GM21526 (cell line): ENCODE results near the gene DNAH10.

Experiments used
- ATAC-seq: cut with Tn5 transposase; IDR thresholded peaks from one replicate; pipeline ENCODE4 v1.9.1; 2021; ENCODE audit warnings: moderate library complexity; ENCODE audit not compliant: unreplicated experiment, low FRiP score

Gene DNAH10

DNA sequence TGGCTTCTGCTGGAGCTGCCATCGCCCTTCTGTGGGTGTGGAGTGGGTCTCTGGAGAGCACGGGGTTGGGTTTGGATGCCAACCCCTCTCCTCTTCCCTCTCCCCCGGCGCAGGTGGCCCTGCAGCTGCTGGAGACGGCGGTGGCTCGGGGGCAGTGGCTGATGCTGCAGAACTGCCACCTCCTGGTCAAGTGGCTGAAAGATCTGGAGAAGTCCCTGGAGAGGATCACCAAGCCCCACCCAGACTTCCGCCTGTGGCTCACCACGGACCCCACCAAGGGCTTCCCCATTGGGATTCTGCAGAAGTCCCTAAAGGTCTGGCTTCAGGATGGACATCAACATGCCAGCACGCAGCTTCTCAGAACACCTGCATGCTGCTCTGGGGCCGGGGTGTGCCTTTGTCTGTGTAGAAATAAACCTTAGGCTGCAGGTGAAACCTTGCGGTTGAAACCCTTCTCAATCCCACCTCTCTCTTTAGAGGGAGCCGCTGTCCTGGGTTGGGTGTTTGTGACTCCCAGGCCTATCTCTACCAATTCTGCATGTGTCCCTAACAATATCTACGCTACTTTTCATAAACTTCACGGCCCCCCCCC is 166.3 kb downstream of the DNAH10 start:
- no peak for ATAC-seq

DNA sequence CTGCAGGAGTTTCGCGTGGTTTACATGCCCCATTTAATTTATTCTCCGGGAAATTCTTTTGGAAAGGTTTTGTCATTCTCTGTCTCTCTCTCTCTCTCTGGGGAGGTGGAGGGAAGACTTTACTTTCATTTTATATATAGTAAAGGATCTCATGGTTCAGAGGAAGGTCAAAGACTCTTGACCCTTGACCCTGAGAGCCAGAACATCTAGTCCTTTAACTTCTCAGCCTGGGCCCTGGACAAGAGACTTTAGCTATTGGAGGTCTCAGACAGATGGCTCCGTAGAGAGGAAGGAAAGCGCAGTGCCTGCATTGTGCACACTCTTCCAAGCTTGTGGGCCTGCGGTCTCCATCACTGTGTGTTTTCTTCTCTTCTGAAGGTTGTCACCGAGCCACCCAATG is 166.8 kb downstream of the DNAH10 start:
- ATAC-seq: no peak

DNA sequence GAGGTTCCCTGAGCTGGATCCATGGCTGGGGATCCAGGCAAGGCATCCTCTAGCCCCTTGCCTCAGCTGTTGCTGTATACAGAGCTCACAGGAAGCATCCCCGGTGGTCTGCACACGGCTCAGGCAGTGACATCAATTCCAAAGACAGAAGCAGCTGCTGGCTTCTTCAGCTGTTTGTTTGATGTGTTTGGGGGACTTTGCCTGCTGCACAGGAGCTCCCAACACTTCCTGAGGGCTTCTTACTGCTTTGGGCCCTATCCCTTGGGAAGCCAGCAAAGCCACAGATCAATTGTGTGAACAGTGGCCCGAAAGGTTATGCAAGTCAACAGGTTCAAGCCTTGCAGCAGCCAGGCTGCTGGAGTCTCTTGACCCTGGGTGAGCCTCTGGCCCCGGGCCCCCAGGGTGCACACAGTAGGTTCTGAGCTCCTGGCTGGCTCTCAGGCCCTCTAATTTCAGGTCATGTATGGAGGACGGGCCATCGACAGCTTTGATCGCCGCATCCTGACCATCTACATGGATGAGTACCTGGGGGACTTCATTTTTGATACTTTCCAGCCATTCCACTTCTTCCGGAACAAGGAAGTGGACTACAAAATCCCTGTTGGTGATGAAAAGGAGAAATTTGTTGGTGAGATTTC is 168.0 kb downstream of the DNAH10 start:
- no peak for ATAC-seq

DNA sequence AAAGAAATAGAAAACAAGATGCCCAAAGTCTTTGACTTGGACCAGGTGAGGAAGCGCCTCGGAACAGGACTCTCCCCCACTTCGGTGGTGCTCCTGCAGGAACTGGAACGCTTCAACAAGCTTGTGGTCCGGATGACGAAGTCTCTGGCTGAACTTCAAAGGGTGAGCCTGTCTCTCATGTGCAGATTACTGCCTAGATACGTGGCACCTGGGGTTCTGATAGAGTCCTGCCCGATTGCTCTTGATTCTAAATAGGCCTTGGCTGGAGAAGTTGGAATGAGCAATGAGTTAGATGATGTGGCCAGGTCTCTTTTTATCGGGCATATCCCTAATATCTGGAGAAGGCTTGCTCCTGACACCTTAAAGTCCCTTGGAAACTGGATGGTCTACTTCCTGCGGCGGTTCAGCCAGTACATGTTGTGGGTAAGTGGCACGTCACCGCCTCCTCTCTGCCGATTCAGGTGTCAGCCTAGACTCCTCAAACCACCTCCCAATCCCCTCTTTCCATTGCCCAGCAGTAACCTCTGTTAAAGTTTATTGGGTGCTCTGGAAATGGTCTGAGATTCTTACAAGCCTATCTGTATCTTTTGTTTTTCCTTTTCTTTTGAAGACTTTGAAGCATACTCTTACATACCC is 169.7 kb downstream of the DNAH10 start:
- no peak for ATAC-seq

DNA sequence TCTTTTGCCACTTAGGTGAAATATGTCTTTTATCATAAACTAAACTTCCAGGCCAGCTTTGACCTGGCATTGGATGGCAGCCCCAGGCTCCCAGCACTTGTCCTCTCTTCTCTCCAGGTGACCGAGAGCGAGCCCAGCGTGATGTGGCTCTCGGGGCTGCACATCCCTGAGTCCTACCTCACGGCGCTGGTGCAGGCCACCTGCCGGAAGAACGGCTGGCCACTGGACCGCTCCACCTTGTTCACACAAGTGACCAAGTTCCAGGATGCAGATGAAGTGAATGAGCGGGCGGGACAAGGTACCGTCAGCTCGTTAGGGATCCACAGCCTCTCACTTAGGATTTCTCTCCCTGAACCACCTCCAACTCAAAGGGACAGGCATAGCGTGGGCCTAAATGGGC is 171.1 kb downstream of the DNAH10 start:
- ATAC-seq: no peak

DNA sequence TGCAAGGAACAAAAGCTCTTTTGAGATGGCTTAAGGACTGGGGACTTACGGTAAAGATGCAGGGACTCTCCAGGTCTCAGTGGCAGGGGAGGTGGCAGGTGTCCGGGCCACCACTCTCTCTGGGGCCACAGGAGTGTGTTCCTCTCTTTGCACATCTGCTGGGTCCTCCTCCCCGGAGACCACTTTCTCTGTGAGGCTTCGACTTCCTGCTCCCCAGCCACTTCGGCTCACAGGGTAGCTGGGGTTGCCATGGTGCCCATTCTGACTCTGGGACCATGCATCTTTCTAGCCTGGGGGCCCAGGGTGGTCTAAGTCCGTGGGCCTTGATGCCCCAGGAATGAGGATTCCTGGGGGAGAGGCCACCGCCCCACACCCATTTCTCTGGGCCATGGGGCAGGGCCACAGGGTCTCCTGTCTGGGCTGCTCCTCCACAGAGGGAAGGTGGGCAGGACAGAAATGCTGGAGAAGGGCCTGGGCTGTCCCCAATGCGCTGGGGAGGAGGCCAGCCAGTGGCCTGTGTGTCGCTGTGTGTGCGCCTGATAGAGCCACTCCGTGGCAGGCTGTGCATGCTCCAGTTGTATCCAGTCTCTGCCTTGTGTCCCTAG is 172.0 kb downstream of the DNAH10 start:
- ATAC-seq: no peak

DNA sequence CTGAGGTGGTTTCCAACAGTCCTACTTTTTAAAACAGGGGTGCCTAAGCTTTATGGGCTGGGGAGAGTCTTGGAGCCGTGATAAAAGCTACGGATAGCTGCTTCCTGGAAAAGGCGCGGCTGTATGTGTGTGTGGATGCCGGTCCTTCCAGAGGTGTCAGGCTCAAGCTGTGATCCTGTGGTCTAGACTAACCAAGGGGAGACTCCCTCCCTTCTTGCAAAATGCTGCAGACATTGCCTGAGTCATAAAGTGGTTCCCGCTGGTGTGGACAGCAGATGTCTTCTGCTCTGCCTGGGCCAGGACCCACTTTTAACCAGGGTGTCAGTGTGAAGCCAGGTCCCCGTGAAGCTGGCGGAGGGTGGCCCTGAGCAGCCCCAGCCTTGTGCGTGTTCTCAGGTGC is 172.7 kb downstream of the DNAH10 start:
- no peak for ATAC-seq

DNA sequence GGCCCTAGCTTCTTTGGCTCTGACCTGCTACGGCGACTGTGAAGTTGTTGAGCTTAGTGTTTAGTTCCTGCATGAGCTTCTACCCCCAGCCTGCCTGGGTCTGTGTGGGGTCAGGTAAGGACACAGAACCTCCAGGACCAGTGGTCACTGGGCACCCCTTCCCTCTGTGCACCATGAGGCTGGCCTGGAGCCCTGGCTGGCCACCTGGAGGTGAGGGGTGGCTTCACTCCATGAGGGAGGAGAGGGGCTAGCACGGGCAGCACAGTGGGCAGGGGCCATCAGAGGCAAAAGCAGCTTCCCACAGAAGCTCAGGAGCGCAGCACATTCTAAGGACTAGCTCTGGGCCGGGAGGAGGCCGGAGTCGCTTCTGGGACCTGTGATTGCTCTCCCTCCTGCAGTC is 173.9 kb downstream of the DNAH10 start:
- no peak for ATAC-seq

DNA sequence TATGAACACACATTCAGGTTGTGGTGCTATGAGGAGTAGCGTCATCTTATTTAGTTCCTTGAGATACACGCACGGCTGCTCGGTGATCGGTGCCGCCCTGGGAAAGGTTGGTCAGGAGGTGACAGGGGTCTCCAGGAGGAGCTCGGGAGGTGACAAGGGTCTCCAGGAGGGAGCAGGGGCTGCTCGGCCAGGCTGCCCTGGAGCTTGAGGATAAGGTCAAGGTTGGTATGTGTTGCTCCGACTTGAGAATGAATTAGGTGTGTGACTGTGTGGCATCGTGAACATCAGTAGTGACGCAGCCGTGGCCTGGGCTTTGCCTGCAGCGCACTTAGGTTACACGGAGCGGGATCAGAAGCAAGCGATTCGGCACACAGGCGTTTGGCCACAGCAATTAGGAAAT is 174.4 kb downstream of the DNAH10 start:
- no peak for ATAC-seq

DNA sequence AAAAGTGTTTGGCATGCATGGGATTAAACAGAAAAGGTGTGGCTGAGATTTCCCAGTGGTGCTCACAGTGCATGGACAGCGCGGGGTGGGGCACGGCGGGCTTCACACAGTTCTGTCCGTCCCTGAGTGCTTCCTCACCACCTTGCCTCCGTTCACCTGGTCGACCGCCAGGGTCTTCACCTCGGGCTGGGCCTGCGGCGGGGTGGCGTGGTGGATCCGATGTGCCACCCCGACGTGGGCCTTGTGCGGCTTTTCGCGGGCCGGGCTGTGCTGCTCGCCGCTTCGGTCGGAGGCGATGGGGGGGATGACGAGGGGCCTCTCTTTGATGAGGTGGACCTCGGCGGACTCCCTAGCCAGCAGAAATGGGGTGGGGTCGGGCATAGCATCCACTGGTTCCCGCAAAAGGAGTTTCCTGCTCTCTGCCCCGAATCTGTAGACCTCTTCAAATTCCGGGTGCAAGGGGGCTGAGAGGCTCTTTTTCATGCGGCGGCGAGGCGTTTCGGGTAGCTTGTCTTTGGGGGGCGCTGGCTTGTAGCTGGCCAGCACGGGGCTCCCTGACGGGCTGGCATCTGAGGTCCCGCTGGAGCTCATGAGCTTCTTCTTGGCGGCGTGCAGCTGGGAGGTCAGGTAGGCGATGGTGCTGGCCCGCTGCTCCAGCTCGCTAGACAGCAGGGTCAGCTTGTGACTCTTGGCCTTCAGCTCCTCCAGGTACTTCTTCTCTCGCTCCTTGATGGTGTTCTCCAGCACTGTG is 175.0 kb downstream of the DNAH10 start:
- ATAC-seq: no peak

DNA sequence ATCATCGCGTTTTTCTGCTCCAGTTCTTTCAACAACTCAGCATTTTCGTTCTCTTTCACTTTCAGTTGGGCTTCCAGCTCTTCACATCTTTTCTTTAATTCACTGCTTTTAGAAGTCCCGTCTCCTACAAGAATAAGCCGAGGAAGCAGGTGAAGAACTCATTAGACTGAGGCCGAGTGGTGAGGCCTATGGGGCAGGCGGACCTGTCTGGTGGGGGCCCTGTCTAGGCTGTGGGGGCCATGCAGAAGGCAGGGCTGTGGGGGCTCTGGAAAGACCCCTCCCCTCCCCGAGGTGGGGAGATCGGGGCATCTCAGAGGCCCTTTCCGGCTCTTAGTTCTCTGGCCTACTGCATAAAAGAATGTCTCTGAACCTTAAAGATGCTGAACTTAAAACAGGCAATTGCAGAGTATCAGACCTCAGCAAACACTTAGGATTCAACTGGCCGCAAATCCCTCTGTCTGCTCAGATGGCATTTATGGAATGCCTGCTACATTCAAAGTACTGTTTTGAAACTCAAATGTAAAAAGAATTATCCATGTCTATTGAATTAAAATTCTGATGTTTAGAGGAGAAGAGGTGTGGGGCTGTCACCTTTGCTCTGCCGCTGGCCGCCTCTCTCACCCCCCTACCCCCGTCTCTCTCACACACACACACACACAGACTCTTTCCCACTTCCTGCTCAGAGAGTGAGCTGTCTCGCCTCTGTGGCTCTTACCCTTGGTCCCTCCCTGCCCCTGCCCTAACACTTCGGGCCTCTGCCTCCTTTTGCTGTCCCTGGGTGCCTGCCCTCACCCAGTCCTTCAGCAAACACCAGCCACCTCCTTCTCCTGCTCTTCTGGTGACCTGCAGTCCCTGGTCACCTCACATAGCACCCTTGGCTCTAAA is 175.8 kb downstream of the DNAH10 start:
- no peak for ATAC-seq

DNA sequence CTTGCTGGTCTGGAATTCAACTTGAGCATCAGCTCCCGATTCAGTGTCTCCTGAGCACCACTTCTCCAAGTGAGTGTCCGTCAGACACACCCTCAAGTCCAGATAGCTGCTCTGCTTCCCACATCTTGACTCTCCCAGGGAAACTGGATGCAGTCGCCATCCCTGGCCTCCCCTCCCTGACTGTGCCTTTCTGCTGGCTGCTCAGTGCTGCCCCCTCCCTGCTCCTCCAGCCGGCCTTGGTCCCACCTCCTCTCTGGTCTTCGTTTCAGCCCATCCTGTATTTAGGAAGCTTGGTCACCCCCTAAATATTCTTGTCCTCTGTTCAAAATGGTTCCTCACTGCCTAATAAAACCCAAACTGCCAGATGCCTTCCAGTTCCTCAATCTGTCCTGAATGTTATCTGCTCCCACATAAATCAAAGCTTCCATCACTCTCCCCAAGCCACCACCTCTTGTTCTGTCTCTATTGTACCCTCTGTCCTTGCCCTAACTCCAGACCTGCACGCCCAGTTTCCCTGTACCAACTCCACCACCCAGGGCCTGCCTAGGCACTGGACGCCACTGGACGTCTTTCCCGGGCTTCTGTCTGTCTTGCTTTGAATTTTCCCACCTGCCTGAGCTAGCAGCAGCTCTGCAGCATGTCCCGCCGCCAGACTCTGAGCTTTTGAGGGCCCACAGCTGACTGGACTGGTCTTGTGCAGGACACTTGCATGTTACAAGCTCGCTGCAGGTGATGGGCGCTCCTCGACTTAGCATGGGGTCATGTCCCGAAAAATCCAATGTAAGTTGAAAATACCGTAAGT is 176.8 kb downstream of the DNAH10 start:
- no peak for ATAC-seq

DNA sequence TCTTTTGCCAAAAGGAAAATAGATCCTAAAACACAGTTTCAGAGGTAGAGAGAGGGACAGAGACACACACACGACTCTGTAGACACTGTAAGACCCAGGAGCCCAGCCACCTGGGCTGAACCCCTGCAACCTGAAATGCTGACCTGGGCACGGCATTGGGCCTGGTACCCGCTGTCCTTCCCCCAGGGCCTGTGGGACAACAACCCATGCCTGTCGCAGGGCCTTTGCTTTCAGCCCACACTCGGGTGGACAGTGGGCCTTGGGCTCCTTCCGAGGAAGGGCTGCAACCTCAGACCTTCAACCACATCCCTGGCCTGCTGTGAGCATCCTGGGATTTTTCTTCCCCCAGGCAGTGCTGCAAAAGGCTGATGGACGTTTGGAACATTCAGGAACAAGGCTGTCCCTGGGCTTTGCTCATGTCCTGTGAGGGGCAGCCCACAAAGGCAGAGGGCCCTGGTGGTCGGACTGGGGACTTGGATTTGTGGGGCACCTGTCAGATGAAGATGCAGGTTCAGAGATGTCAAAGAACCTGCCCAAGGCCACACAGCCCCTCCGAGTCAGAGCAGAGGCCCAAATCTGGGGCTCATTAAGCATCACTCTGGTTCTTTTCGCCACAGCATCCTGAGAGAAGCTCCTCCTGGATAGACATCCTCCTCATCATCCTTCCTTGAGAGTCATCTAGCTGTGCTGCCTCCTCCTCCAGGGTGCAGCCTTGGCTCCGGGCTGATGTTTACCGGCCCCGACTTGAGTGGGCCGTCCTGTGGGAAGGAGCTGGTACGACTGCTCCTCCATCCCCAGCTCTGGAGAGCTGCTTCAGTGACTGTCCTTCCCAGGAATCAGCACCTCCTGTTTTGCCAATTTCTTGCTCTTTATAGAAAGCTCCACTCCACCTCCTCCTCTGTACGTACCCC is 177.9 kb downstream of the DNAH10 start:
- no peak for ATAC-seq

DNA sequence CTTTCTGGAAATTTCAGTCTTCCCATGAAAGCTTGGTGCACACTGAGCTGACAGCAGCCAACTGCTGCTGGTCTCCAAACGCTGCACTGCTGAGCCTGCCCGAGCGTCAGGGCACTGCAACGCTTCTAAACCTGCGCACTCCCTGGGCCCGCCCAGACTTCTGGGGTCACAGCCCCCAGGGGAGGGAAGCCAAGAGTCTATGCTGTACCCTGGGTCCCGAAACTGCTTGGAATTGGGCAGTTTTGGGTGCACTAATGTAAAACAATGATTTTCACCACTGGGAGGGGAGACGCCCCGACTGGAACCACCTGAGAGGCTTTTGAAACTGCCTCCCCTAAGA is 178.5 kb downstream of the DNAH10 start:
- no peak for ATAC-seq

DNA sequence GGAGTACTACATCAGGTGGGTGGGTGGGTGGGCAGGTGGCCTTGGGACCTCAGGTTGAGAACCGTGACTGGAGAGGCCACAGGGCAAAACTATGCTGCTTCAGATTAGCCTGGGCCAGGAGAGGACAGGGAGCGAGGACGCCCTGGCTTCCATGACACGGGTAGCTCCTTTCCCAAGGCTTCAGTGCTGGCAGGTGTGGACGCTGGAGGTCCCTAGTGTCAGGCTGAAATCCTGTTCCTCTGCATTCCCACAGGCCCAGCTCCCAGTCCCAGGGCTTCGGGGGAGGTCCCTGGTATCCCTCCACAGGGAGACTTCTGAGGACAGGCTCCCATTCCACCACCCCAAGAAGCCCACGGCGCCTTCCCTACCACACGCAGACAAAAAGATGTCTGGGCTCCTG is 178.9 kb downstream of the DNAH10 start:
- ATAC-seq: no peak

DNA sequence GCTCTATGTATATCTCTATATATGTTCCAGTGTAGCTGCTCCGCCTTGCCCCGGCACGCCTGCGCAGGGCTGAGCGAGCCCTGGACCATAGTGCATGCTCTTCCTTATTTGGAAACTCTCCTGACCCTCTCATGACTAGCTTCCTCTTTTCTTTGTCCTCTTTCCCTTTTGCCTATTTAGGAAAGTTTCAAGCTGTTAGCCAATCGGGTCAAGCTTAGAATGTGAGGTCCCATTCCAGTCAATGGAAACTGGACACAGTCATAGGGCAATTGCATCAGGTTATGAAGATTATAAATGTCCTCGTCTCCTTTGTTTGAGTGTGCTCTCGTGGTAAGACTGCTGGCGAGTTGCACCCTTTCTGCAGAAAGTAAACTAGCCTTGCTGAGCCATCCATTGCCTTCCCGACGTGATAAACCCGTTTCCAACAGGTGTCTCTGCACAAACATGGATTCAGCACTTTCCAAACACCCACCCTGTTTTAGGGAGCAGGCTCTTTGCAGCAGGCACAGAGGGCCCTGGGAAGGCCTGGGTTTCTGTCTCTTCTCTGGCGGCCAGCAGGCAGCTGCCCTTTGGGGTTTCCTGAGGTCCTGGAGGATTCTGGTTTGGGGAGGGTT is 179.6 kb downstream of the DNAH10 start:
- ATAC-seq: no peak

DNA sequence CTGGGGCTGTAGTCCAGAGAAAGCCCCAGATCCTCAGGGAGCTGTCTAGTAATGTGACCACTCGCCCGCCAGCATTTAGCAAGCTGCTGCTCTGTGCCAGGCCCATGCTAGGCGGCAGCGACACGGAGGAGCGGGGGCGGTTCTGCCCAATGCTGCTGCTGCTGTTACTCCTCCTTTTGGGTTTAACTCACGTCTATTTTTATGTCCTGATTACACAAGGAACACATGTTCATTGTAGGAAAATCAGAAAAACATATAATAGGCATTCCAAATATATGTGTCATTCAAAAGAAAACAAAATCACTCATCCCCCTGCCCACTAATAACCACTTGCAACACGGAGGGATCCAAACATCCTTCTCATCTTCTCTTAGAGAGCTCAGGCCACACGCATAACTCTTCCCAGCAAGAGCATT is 180.1 kb downstream of the DNAH10 start:
- ATAC-seq: no peak
